H1 (cell line): ENCODE data around the gene PTPRD. TPM values are rescaled to one million over a fixed set of nuclear protein-coding genes. Genes with fewer than 3 reads are reported as not detected.

Experiments used
- CTCF ChIA-PET: fragments of 300-600 bp; sonication (Branson Sonifier 250); formaldehyde crosslinking; loops from one replicate; lab custom pipeline; 2021; ENCODE audit not compliant: partially characterized antibody; lab: Charles Lee
- POLR2A ChIA-PET: fragments of 300-600 bp; sonication (Branson Sonifier 250); formaldehyde crosslinking; loops from one replicate; lab custom pipeline; 2021; ENCODE audit warnings: inconsistent platforms; ENCODE audit not compliant: partially characterized antibody; lab: Charles Lee
- DNase-seq, 2 experiments: peaks; one replicate each; pipeline versions ENCODE4 v3.0.0 to v3.0.0-alpha.2; 2010 to 2022; ENCODE audit warnings: low spot score in 2 of 2, low read depth in 1 of 2, mixed read lengths in 1 of 2
- FAIRE-seq: peaks from 2 replicates; lab custom pipeline; 2011; peaks lifted over from hg19 to GRCh38; lab: Jason Lieb, UNC
- H2AFZ ChIP-seq: 2 replicates; pipeline ENCODE4 v1.8.1; 2012; ENCODE audit warnings: low read length, inconsistent platforms
- H2AK5ac ChIP-seq: 2 replicates; pipeline ENCODE4 v1.6.1; 2013; ENCODE audit warnings: low read depth, low read length
- H2BK120ac ChIP-seq: replicated peaks from 2 replicates; pipeline ENCODE3; 2013; ENCODE audit warnings: low read depth, low read length, inconsistent platforms
- H2BK12ac ChIP-seq: 2 replicates; pipeline ENCODE4 v1.6.1; 2013; ENCODE audit warnings: low read depth, low read length
- H2BK15ac ChIP-seq: 2 replicates; pipeline ENCODE4 v1.6.1; 2013; ENCODE audit warnings: low read length
- H2BK20ac ChIP-seq: 2 replicates; pipeline ENCODE4 v1.6.1; 2013; ENCODE audit warnings: low read length
- H2BK5ac ChIP-seq: 2 replicates; pipeline ENCODE4 v1.6.1; 2013; ENCODE audit warnings: low read depth, low read length
- H3K14ac ChIP-seq: 2 replicates; pipeline ENCODE4 v1.6.1; 2013; ENCODE audit warnings: inconsistent platforms; ENCODE audit not compliant: insufficient read length
- H3K18ac ChIP-seq: 2 replicates; pipeline ENCODE4 v1.6.1; 2013; ENCODE audit warnings: low read length; ENCODE audit errors: extremely low read depth
- H3K23ac ChIP-seq: 2 replicates; pipeline ENCODE4 v1.6.1; 2013; ENCODE audit warnings: inconsistent platforms; ENCODE audit not compliant: insufficient read length
- H3K23me2 ChIP-seq: 2 replicates; pipeline ENCODE4 v1.6.1; 2013; ENCODE audit warnings: low read depth, low read length
- H3K27ac ChIP-seq: 2 replicates; pipeline ENCODE4 v1.6.1; 2011; ENCODE audit warnings: low read depth, low read length, inconsistent platforms
- H3K27me3 ChIP-seq, 4 experiments: replicated peaks in 1 of 4; 1 replicate in 1 of 4; 2 replicates in 3 of 4; pipeline versions ENCODE4 v1.6.1 to v1.8.1; 2011 to 2013; ENCODE audit warnings: low read length in 3 of 4, mild to moderate bottlenecking in 3 of 4, inconsistent platforms in 2 of 4, mixed read lengths in 2 of 4, moderate library complexity in 1 of 4; ENCODE audit not compliant: control insufficient read depth in 3 of 4, insufficient read depth in 3 of 4; ENCODE audit errors: extremely low read depth in 1 of 4
- H3K36me3 ChIP-seq, 4 experiments: 2 replicates each; pipeline versions ENCODE4 v1.6.1 to v1.8.1; 2011 to 2013; ENCODE audit warnings: mild to moderate bottlenecking in 4 of 4, low read length in 3 of 4, moderate library complexity in 2 of 4, control low read depth in 1 of 4, inconsistent platforms in 1 of 4; ENCODE audit not compliant: insufficient read depth in 4 of 4, control insufficient read depth in 2 of 4
- H3K4ac ChIP-seq: replicated peaks from 2 replicates; pipeline ENCODE3; 2013; ENCODE audit warnings: low read length, low read depth, mixed read lengths, inconsistent platforms; ENCODE audit not compliant: insufficient read length
- H3K4me1 ChIP-seq, 4 experiments: replicated peaks in 1 of 4; 1 replicate in 1 of 4; 2 replicates in 3 of 4; pipeline versions ENCODE4 v1.6.1 to v1.8.1; 2011 to 2013; ENCODE audit warnings: low read length in 3 of 4, inconsistent platforms in 2 of 4, mixed read lengths in 1 of 4; ENCODE audit not compliant: insufficient read depth in 4 of 4, control insufficient read depth in 3 of 4
- H3K4me2 ChIP-seq, 2 experiments: 2 replicates each; pipeline versions ENCODE4 v1.6.1 to v1.8.1; 2011 to 2013; ENCODE audit warnings: low read depth in 2 of 2, low read length in 2 of 2, control low read depth in 1 of 2, inconsistent platforms in 1 of 2, mild to moderate bottlenecking in 1 of 2; ENCODE audit not compliant: insufficient read depth in 1 of 2
- H3K4me3 ChIP-seq, 4 experiments: fragments of 200-600, 300-600 bp in 1 of 4; sonication (generic), shearing (Covaris generic), sonication (Bioruptor Twin) in 1 of 4; 2 replicates each; pipeline versions ENCODE4 v1.5.1 to v1.8.1; 2011 to 2016; ENCODE audit warnings: low read length in 4 of 4, low read depth in 3 of 4, control low read depth in 2 of 4, inconsistent platforms in 2 of 4, mild to moderate bottlenecking in 2 of 4, mixed read lengths in 1 of 4, moderate library complexity in 1 of 4; ENCODE audit not compliant: insufficient read depth in 2 of 4; ENCODE audit errors: extremely low read depth in 1 of 4
- H3K56ac ChIP-seq: replicated peaks from 2 replicates; pipeline ENCODE3; 2013; ENCODE audit warnings: low read depth, mild to moderate bottlenecking, mixed read lengths, low read length, inconsistent platforms; ENCODE audit not compliant: insufficient read length
- H3K79me1 ChIP-seq: 2 replicates; pipeline ENCODE4 v1.6.1; 2013; ENCODE audit warnings: low read depth, low read length, control low read depth
- H3K79me2 ChIP-seq, 2 experiments: 2 replicates each; pipeline versions ENCODE4 v1.6.1 to v1.8.1; 2012 to 2013; ENCODE audit warnings: low read length in 2 of 2, mild to moderate bottlenecking in 2 of 2, inconsistent platforms in 1 of 2; ENCODE audit not compliant: insufficient read depth in 2 of 2, control insufficient read depth in 1 of 2
- H3K9ac ChIP-seq, 4 experiments: replicated peaks in 1 of 4; 1 replicate in 1 of 4; 2 replicates in 3 of 4; pipeline versions ENCODE4 v1.6.1 to v1.8.1; 2011 to 2013; ENCODE audit warnings: low read depth in 3 of 4, low read length in 3 of 4, control low read depth in 2 of 4, mild to moderate bottlenecking in 2 of 4, moderate library complexity in 2 of 4, inconsistent platforms in 1 of 4; ENCODE audit errors: extremely low read depth in 1 of 4
- H3K9me3 ChIP-seq, 2 experiments: 2 replicates each; pipeline versions ENCODE4 v1.6.1 to v1.8.1; 2012 to 2013; ENCODE audit warnings: mild to moderate bottlenecking in 2 of 2, moderate library complexity in 2 of 2, control low read depth in 1 of 2, inconsistent platforms in 1 of 2, low read depth in 1 of 2, low read length in 1 of 2, mixed read lengths in 1 of 2; ENCODE audit not compliant: insufficient read depth in 2 of 2
- H4K20me1 ChIP-seq, 2 experiments: replicated peaks in 1 of 2; 2 replicates each; pipeline versions ENCODE3 to v1.8.1; 2011 to 2013; ENCODE audit warnings: inconsistent platforms in 2 of 2, low read length in 2 of 2, mild to moderate bottlenecking in 1 of 2; ENCODE audit not compliant: insufficient read depth in 2 of 2, control insufficient read depth in 1 of 2
- H4K5ac ChIP-seq: 2 replicates; pipeline ENCODE4 v1.6.1; 2013; ENCODE audit warnings: low read length, low read depth, mixed read lengths, inconsistent platforms; ENCODE audit not compliant: insufficient read length
- H4K8ac ChIP-seq: 2 replicates; pipeline ENCODE4 v1.8.0; 2013; ENCODE audit warnings: mild to moderate bottlenecking, moderate library complexity, low read length, inconsistent platforms; ENCODE audit not compliant: insufficient read depth; ENCODE audit errors: extremely low read depth
- H4K91ac ChIP-seq: replicated peaks from 2 replicates; pipeline ENCODE3; 2013; ENCODE audit warnings: low read length, mixed read lengths, inconsistent platforms; ENCODE audit not compliant: insufficient read length
- CBX8 ChIP-seq: fragments of 300-800, 300-1000 bp; sonication (generic); IDR thresholded peaks from 2 replicates; pipeline ENCODE4 v1.7.1; 2016; ENCODE audit warnings: low read depth, low read length, borderline replicate concordance
- CHD1 ChIP-seq: IDR thresholded peaks from 2 replicates; pipeline ENCODE4 v1.6.1; 2012; ENCODE audit warnings: low read depth, low read length, improper control_type of control experiment
- HDAC2 ChIP-seq, 2 experiments: fragments of 300-600 bp in 1 of 2; sonication (generic) in 1 of 2; IDR thresholded peaks; 2 replicates each; pipeline ENCODE4 v1.6.1; 2011 to 2012; ENCODE audit warnings: low read depth in 2 of 2, low read length in 2 of 2, mild to moderate bottlenecking in 2 of 2, moderate library complexity in 2 of 2, borderline replicate concordance in 1 of 2, inconsistent platforms in 1 of 2
- KDM1A ChIP-seq: fragments of 200-600, 300-600 bp; sonication (generic); IDR thresholded peaks from 2 replicates; pipeline ENCODE4 v1.7.1; 2016; ENCODE audit warnings: mild to moderate bottlenecking, low read length, borderline replicate concordance
- SAP30 ChIP-seq: fragments of 300-600 bp; sonication (generic); IDR thresholded peaks from 2 replicates; pipeline ENCODE4 v1.7.1; 2012; ENCODE audit warnings: low read length, moderate library complexity, mild to moderate bottlenecking, inconsistent platforms; ENCODE audit not compliant: insufficient read depth, insufficient replicate concordance
- TEAD4 ChIP-seq: IDR thresholded peaks from 2 replicates; pipeline ENCODE4 v1.6.1; 2012; ENCODE audit warnings: low read depth, low read length, inconsistent platforms, mixed read lengths
- YY1 ChIP-seq: IDR thresholded peaks from 2 replicates; pipeline ENCODE4 v1.6.1; 2011; ENCODE audit warnings: low read depth, mild to moderate bottlenecking, low read length
- polyA plus RNA-seq, 7 experiments: library from polyadenylated mRNA; depleted of rRNA in 3 of 7; stranded (reverse) in 5 of 7; unstranded in 2 of 7; fragments of >200 nt in 5 of 7; fragments of 200-250 nt in 2 of 7; gene quantifications; 1 replicate in 5 of 7; 2 replicates in 1 of 7; 4 replicates in 1 of 7; pipeline versions ENCODE4 v1.2.1 to v1.2.3, GENCODE V29; 2011 to 2013; ENCODE audit warnings: missing spikeins in 2 of 7, mixed read lengths in 2 of 7
- total RNA-seq: library from RNA; stranded (reverse); fragmentation: NEBNext Ultra II Directional; extraction: Animal tissue kit (Norgen Biotek cat#: 25700); gene quantifications from 2 replicates; pipeline ENCODE4 v1.2.1, GENCODE V29; 2021

PTPRD gene
- total and polyA plus RNA-seq, 2 of the 8 experiments (the other 6 are each of a cell fraction or from before 2014, with no cell fraction given) = 17.2 to 77.0 TPM

GRCh38 chr9:8860086-8860485, 1752.7 kb downstream of the PTPRD start:
- no peak for DNase-seq
- H3K4me1 ChIP-seq = peaks cover 2 to 18% (median 6%) of the 10 kb centered on the region in 4 experiments; a peak in 6 of 7 replicates
- H3K18ac ChIP-seq = no peak overlapping the region
- H4K8ac ChIP-seq = no peak overlapping the region
- H3K23ac ChIP-seq = no peak overlapping the region
- TF ChIP-seq YY1 = no peak
- no peak for TF ChIP-seq SAP30
- TF ChIP-seq HDAC2 (IDR thresholded peaks at IDR 0.05; ENCODE audit: borderline replicate concordance in 1 of 2, low read depth in 2 of 2, low read length in 2 of 2) = no peak
- no peak for TF ChIP-seq CBX8
- TF ChIP-seq CHD1 = no peak
- TF ChIP-seq TEAD4 = no peak
- TF ChIP-seq KDM1A = no peak
- TF ChIP-seq, all 59 proteins: peak for 0
- Histone ChIP-seq H2AK5ac (no peak overlapping the region), H2BK5ac (no peak overlapping the region), H3K14ac (no peak overlapping the region), H2BK15ac (no peak overlapping the region), H2BK20ac (peak overlapping the region; percentile 34; the same call in 1 of the 2 replicates), H3K9me3 (no peaks in the 10 kb centered on the region), H3K4ac (no peak overlapping the region), H3K4me3 (no peak overlapping the region), H3K79me1 (no peaks in the 10 kb centered on the region), H2BK12ac (no peak overlapping the region), H3K9ac (no peak overlapping the region), H3K23me2 (peaks cover 5% of the 10 kb centered on the region; the same call in 1 of the 2 replicates), H4K91ac (no peak overlapping the region), H2BK120ac (no peak overlapping the region), H3K4me2 (no peak overlapping the region), H3K27me3 (no peaks in the 10 kb centered on the region; a peak in 3 of 7 replicates), H3K79me2 (peaks cover 0 to 15% of the 10 kb centered on the region in 2 experiments; a peak in 2 of 4 replicates), H4K5ac (no peak overlapping the region), H2AFZ (no peak overlapping the region), H3K56ac (no peak overlapping the region), H3K27ac (no peak overlapping the region), H3K36me3 (no peaks in the 10 kb centered on the region), H4K20me1 (no peaks in the 10 kb centered on the region)
- POLR2A ChIA-PET = interaction anchor here (1.6 to 1.7 kb wide), 2 partner anchors 19 to 195 kb away, joined by 3 to 4 read pairs; no protein-coding TSS in a partner anchor
- CTCF ChIA-PET = interaction anchor here (0.9 to 3.4 kb wide), 2 partner anchors 12 to 35 kb away, joined by 3 to 17 read pairs; no protein-coding TSS in a partner anchor
- no peak for FAIRE-seq
